ENCODE measurements around the gene MORN1.
"Not testable (repeated sequence)": the region's sequence is repeated elsewhere in the genome, so short reads cannot be mapped to it uniquely, and the experiment has no call there.

MORN1 gene

DNA sequence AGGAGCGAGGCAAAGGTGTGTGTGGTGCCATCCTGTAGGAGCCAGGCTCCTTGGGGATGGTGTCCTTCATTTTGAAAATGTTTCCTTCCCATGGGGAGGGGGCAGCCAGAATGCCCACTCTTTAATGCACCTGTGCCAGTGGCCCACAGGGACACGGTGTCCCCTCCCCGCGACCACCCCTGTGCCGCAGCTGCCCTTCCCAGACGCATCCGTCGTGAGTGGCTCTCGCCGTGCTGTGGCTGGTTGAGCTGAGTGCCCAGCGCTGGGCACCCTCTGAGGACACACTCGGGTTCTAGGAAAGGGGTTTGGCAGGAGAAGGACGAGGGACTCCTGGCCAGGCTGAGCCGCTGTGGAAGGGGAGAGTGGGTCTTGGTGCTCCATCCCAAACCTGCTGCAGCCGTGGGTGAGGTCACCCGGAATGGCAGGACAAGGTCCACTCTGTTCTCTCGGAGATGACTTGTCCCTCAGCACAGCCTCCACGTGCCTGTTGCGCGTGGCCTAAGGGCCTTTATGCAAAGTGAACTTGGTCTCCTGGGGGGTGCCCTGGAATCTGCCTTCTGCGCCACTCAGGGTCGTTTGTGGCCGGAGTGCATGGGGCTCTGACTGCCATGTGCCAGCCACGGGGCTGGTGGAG, 88.9 kb downstream of the MORN1 start:
- DNase-seq = no peak

DNA sequence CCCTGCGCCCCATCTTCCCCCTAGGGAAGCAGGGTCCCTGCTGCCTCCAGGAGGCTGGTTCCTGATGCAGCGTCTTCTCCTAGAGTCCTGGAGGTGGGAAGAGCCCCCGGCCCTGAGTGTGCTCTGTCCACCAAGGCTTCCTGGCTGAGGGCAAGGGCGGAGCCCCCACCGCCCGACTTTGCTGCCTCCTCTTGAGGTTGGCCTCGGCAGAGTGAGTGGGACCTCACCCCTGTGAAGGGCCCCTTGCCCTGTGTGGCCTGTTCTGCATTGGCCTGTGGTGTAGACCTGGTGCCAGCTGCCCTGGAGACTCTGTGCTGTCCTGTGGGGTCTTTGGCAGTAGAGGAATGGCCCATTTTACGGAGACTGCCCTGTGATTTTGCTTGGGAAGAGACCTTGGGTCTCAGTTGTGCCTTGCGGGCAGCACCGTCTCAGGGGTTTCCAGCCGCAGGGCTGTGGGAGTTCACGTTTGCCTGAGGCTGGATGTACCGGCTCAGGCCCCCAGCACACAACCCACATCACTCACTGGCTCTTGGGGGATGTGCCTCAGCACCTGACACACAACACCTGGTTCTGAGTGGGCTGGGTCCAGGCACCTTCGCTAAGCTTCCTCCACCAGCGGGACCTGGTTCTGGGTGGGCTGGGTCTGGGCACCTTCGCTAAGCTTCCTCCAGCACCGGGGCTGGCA, 89.6 kb downstream of the MORN1 start:
- no peak for DNase-seq

DNA sequence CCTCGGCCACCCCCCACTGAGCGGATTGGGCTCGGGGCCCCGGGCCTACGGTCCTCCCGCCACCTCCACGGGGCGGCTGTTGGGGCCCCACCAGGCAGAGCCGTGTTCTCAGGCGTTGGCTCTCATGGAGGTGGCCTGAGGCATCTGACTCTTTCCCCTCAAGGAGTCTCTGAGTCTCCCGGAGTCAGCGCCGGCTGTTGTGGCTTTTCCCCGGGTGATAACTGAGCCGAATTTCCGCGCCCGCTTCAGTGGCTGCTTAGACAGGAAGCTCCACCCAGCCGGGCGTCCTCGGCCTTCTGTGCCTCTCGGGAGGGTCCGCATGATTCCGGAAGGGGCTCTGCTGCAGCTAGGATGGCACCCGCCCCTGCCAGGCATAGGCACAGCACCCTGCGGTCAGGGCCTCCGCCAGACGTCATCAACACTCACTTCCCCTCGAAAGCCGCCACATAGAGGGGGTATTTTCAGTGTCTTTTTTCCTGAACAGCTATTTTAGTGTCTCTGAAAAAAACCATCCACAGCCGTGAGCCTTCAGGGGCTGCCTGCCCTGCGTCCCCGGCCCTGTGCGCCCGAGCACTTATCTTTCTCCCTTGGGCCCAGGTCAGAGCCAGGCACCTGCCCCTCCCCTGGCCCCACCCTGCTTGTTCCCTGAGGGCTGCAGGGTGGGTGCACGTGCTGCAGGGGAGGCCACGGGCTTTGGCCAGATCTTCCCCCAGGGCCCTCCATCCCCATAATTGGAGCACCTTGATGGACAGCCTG, 90.3 kb downstream of the MORN1 start:
- DNase-seq = no peak

DNA sequence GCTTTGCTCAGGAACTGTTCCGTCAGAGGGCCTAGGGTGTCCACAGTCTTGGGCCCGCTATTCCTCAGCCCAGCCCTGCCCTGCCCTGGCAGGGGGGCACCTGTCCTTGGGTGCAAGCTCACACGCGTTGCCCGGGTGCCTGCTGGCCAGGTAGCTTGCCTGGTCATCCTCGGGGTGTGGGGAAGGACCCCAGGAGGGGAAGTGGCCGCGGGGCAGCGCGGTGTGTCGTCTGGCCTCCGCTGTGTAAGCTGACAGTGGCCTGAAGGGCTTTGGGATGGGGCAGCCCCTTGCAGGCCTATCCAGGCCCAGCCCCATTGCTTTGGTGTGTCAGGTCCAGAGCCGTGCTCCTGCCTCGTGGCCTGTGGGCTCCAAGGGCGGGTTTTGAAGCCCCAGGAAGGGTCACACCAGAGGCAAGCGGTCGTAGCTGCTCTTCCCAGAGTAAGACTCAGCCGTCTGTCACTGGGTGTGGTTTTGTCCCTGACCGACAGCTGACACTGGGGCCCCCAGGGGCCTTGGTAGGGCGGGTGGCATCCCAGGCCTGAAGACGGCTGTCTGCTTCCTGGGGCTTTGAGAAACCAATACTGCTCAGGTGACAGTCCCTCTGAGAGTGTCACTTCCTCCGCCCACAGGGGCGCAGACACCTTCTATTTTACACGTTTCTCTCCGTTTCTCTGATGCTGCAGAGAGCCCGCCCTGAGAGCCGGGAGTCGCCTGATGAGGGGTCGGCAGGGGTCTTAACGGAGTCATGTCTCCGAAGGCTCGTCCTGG, 91.2 kb downstream of the MORN1 start:
- DNase-seq = no peak

DNA sequence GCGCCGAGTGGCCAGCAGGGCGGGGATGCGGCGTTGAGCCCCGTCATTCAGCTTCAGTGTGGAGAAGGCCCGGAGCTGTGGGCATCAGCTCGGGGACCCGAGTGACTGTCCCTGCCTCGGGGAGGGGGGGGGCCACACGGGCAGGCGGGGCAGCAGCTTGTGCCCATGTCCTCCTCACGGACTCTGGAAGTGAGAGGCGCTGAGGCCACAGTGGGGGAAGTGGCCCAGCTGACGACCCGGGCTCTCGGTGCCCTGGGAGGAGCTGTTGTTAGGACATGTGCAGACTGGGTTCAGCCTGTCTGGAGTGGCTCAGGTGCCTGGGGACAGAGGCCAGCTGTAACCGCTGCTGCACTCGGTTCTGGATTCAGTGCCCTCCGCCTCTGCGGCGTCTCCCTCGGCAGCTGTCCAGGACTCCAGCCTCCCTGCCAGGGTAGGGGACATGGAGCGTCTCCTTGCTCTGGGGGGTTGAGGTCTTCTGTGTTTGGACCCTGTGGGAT, 92.2 kb downstream of the MORN1 start:
- DNase-seq = no peak

DNA sequence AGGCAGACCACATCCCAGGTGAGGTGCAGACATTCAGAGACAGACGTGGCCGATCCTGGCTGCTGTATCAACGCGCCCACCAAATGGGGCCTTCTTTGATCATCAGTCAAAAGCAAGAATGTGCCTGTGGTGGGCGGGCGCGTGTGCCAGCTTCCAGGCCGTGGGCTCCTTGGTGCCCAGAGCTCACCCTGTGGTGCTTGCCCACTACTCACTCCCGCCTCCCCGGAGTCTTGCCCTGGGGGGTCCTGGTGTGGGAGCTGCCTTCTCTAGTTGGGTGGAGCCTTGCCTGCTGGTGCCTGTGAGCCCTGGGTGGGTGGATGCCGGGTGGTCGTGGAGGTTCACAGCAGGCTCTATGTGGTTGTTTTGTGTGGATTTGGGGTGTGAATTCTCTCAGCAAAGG, 92.7 kb downstream of the MORN1 start:
- DNase-seq = no peak

DNA sequence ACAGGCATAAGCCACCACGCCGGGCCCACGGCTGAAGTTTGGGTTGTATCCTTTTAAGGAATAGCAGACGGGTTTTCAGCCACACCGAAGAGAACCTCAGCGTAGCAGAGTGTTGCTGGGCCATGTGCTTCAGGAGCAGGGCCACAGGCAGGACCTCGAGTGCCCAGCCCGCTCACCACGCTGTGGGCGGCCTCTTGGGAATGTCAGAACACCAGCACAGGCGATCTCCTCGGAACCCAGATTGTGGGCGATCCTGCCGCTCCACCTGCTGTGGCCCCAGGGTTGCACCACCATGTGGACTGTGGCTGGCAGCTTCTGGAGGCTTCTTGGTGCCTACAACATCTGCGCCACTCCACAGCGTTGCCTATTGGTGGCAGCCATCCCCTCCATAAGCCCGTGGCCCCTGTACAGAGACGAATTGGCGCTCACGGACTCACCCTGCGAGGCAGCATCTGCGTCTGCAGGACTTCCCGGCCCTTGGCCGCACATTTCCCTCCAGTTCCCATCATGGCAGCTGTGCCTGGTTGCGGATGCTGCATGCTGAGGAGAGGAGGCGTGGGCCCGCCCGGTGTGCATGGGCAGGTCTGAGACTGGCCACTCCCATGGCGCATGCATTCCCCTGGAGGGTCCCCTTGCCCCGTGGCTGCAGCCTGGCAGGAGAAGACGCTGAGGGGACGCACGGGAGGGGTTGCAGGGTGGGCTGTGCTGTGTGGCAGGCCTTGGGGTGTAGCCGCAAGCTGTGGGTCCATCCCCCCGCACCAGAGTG, 93.9 kb downstream of the MORN1 start:
- DNase-seq = no peak

DNA sequence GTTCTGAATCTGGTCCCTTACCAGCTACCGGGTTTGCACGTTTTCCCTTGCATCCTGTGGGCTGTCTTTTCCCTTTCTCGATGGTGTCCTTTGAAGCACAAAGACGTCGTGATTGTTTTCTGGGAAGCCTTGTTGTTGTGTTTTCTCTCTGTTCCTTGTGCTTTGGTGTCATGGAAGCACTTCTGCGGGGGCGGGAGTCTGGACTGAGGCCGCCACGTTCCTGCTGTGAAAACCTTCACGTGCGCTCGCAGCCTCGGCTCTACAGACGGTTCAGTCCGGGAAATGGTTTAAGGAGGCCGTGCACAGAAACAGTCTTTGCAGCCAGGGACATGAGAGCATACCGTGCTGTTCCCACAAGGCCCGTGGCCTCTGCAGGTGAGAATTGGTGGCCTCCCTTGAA, 94.7 kb downstream of the MORN1 start:
- no peak for DNase-seq

DNA sequence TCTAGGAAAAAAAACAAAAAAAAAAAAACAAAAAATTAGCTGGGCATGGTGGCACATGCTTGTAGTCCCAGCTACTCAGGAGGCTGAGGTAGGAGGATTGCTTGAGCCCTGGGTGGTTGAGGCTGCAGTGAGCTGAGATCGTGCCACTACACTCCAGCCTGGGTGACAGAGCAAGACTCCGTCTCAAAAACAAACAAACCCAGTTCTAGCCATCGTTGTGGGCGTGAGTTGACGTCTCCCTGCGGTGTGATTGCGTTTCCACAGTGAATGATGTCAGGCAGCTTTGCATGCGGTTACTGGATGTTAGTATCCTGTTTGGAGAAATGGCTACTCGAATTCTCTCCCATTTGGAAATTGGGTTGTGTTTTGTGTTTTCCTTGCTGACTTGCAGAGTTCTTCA, 95.1 kb downstream of the MORN1 start:
- not testable (repeated sequence) for DNase-seq

DNA sequence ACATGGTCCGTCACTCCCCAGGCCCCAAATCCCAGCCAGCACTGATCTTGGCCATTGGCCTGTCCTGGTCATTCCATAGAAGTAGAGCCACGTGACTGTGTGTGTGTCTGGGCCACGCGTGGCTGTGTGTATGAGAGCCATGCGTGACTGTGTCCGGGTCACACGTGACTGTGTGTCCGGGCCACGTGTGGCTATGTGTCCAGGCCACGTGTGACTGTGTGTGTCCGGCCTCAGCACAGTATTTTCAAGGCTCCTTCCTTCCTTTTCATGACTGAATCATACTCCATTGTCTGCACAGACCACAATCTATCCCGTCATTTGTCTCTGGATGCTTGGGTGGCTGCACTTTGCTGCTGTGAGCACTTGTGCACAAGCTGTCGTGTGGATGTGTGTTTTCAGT, 95.8 kb downstream of the MORN1 start:
- DNase-seq = no peak

DNA sequence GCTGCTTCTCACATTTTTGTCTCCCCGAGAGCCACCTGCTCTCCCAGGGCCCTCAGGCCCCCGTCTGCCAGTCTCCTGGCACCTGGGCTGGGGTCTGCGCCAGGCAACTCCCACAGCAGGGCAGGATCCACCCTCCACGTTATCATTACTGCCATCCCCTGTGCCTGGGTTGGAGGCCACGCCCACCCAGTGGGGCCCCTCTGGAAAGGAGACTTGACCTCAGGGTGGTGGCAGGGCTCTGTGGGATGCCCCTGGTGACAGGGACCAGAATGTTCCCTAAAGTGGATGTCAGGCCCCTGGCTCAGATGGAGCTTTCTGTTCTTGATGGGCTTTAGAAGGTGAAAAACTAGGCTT, 96.7 kb downstream of the MORN1 start:
- DNase-seq = no peak

DNA sequence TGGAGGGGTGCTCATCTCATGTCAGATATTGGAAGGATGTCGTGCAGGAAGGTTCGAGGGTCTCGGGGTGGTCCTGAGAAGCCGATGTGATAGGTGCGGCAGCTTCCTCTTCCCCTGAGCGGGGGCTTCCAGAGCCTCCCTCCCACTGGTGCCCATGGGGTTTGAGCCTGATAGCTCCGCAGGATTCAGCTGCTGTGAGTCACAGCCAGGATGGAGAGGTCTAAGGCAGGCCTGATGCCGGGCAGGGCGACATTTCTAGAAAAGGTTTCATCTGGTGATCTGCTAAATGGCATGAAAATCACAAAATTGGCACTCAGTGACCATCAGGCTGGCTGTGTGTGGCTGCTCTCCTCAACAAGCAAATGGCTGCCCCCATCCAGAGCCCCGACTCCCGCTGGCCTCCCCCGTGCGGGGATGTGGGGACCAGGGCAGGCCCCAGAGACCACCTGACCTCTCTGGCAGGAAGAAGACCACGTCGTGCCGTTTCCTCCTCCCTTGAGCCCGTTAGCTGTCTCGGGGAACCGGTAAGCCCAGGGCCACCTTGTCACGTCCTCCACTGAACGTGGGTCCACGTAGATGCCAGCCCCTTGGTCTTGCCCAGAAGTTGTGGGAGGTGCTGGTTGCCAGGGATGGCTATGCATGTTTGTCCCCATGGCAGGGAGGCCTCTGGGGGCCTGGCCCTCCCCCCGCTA, 97.2 kb downstream of the MORN1 start:
- DNase-seq = no peak

DNA sequence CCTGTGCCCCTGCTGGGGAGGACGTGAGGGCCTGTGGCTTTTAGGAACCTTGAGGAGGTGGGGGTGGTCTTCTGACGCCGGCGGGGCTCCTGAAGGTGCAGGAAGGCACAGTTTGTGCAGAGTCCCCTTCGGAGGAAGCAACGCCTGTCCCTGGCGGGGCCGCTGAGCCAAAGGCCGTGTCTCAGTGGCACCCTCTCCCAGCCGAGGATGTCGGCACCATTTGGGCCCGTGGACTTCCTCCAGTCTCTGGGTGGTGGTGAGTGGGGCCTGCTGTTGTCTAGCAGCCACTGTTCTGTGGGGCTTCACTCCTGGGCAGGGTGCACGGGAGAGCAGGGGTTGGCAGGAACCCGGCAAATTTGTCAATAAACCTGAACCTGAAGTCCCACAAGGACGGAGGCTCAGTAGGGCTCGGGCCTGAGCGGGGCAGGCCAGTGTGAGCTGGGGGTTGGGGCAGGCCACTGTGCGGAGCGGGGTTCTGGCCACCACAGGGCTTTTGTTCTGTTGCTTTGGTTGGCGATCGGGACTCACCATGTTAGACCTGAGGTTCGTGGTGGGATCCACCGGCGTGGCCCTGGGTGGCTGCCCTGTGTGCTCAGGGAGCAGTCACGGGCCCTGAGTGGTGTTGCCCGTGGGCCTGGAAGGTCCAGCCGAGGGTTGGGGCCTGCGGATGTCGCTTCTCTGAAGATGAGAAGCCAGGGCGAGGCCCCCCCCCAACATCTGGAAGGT, 98.5 kb downstream of the MORN1 start:
- DNase-seq = no peak

DNA sequence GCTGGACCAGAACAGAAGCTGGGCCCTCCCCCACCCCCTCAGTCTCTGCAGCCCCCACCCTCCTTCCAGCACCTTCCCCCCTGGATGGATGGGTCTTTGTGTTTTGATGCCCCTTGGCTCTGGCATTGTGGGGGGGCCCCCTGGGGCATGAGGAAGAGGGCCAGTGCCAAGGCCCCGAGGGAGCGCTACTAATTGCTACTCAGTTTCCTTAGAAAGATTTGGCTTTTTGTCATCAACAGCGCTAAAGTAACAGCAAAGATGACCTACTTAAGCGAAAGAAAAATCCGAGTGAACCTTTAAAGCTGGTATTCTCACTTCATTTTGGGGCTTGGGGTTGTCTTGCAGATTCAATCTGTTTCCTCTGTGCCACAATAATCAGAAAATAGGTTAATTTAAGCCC, 99.8 kb downstream of the MORN1 start:
- DNase-seq = no peak

DNA sequence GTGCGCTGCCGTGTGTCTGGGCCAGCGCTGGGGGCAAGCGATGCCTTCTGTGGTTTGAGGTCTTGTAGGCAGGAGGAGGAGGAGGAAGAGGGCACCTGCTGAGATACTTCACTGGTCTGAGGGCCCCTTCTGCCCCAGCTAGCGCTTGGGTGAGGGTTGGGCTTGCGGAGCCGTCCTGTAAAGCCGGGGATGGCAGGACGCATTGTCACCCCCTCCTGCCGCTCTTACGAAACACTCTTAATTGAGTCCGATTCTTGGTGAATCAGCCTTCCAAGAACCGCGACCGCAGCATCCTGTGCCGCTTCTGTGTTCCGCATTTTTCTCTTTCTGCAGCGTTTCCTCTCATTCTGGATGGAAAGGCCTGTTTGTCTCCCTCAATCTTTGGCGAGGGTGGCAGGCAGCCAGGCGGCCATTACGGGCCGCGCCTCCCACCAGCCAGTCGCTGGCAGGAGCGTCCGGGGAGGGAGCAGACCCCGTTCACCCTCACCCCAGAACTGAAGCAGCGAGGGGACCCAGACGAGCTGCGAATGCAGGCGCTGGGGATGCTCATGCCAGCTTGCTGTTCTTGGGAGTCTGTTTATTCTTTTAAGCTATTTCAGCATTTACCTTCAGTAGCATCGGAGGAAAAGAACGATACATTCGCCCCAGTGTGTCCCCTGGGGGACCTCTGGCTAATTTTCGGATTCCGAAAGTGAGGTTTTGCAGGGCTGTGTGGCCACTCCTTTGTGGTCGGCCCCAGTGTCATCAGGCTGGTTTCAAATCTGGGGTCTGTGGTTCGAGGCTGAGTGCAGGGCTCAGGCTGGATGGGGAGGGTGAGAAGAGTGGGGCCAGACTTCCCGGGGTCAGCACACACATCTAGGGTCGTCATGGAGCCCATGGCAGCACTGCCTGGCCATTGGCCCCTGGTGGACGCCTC, 100.5 kb downstream of the MORN1 start:
- peak; percentile 79 to 89 for DNase-seq

DNA sequence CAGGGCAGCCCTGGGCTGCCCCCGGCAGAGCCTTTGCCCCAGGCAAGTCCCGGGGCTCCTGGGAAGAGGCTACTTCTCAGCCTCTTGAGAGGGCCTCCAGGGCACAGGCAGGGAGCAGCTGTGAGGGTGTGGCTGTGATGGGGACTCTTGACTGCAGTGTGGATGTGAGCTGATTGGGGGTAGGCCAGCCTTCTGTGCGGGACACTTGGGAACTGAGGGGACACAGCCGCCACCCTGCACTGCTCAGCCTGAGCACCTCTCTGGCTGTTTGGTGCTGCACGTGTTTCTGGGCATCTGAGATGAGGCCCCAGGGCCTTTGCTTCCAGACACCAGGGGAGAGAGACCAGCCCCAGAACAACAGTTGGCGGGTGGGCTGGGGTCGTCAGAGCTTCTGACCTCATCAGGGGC, 101.2 kb downstream of the MORN1 start:
- no peak for DNase-seq

DNA sequence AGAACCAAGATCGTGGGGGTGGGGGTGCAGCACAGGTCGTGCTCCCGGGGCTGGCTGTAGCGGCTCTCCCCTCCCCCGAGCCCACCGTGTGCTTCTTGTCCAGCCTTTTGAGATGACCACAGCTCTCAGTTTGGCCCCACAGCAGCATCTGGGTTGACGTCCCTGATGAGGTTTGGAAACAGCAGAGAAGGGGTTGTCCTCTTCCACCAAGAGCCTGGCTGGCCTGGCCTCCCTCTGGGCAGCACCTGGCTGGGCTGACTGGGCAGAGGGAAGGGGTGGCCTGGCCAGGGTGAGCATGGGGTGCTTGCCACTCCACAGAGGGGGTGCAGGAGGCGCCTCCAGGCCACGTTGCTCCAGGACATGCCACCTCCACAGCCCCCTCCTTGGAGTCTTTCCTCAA, 101.7 kb downstream of the MORN1 start:
- no peak for DNase-seq

DNA sequence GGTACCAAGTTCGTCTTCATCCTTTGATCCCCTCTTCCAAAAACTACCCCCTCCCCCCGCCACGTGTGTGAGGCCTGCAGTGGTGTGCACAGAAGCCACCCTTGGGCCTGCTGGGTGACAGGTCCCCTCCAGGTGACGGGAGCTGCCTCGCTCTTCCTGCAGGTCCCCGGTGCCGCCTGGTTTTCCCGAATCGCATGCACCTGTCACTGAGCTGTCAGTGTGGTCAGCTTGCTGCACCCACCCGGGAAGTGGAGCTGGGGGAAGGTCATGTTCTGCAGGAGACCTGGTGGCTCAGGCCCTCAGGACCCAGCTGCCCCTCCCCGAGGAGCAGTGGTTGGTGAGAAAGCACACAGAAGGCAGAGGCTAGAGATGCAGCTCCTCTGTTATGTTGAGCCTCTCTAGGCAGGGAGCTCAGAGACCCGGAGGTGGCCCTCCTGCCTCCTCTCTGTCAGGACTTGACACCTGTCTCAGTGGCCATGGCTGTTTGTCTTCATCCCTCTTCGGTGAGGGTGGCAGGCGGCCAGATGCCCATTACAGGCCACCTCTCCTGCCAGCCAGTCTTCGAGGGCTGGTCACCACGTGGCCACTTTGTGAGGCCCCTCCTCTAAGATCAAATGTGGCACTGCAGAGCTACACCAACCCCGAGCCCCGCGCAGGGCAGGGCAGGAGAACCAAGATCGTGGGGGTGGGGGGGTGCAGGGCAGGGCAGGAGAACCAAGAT, 102.4 kb downstream of the MORN1 start:
- no peak for DNase-seq

DNA sequence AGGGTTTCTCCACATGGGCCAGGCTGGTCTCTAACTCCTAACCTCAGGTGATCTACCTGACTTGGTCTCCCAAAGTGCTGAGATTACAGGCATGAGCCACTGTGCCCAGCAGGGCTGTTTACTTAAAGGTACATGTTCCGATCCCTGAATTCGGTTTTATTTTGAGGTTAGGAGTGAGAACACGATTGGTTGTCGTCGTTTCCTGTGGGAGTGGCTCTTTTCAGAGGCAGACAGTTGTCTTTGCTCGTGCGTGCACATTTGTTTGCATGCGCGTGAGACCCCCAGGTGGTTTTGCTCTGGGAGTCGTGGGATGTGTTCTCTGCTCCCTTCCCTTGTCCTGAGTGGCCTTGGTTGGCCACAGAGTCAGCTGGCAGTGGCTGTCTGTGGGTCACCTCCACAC, 103.0 kb downstream of the MORN1 start:
- no peak for DNase-seq
